Fibroblast of lung (primary cell): Measurements from ENCODE around the gene CEP97. TPM values are rescaled to one million over a fixed set of nuclear protein-coding genes. Genes with fewer than 3 reads are reported as not detected.

Experiments
- DNase-seq, 2 donors: peaks; one replicate each; pipeline versions ENCODE4 v3.0.0 to v3.0.0-alpha.2; 2010; ENCODE audit warnings: low read depth in 2 of 2
- H2AFZ ChIP-seq: 2 replicates; pipeline ENCODE4 v1.5.1; 2012; ENCODE audit warnings: low read length, control low read depth, inconsistent platforms
- H3K27ac ChIP-seq: 2 replicates; pipeline ENCODE4 v1.5.1; 2011; ENCODE audit warnings: low read length, control low read depth; ENCODE audit not compliant: insufficient read depth
- H3K27me3 ChIP-seq: 2 replicates; pipeline ENCODE4 v1.5.1; 2011; ENCODE audit warnings: mild to moderate bottlenecking, low read length; ENCODE audit not compliant: control insufficient read depth, insufficient read depth
- H3K36me3 ChIP-seq: 2 replicates; pipeline ENCODE4 v1.5.1; 2011; ENCODE audit warnings: low read length; ENCODE audit not compliant: control insufficient read depth, insufficient read depth
- H3K4me1 ChIP-seq: 2 replicates; pipeline ENCODE4 v1.5.1; 2011; ENCODE audit warnings: low read length; ENCODE audit not compliant: control insufficient read depth, insufficient read depth; ENCODE audit errors: extremely low read depth
- H3K4me2 ChIP-seq: 2 replicates; pipeline ENCODE4 v1.5.1; 2011; ENCODE audit warnings: low read length, control low read depth; ENCODE audit not compliant: insufficient read depth; ENCODE audit errors: extremely low read depth
- H3K4me3 ChIP-seq, 4 experiments: fragments of 200-600 bp in 1 of 4; sonication (generic) in 1 of 4; replicated peaks in 1 of 4; 2 replicates each; pipeline ENCODE4 v1.5.1; 2011 to 2016; ENCODE audit warnings: low read length in 4 of 4, low read depth in 3 of 4, mild to moderate bottlenecking in 3 of 4, control low read depth in 2 of 4, inconsistent platforms in 1 of 4, mixed read lengths in 1 of 4; ENCODE audit not compliant: insufficient read depth in 1 of 4; ENCODE audit errors: control extremely low read depth in 1 of 4
- H3K79me2 ChIP-seq: 2 replicates; pipeline ENCODE4 v1.5.1; 2012; ENCODE audit warnings: mild to moderate bottlenecking, low read length, inconsistent platforms; ENCODE audit not compliant: control insufficient read depth, insufficient read depth
- H3K9ac ChIP-seq: 2 replicates; pipeline ENCODE4 v1.5.1; 2011; ENCODE audit warnings: mild to moderate bottlenecking, low read length, control low read depth; ENCODE audit not compliant: insufficient read depth
- H3K9me3 ChIP-seq: 2 replicates; pipeline ENCODE4 v1.5.1; 2012; ENCODE audit warnings: low read depth, low read length; ENCODE audit not compliant: control insufficient read depth, insufficient read depth
- H4K20me1 ChIP-seq: 2 replicates; pipeline ENCODE4 v1.5.1; 2011; ENCODE audit warnings: low read length; ENCODE audit not compliant: control insufficient read depth, insufficient read depth; ENCODE audit errors: extremely low read depth
- EZH2 ChIP-seq: IDR thresholded peaks from 2 replicates; pipeline ENCODE4 v1.5.1; 2012; ENCODE audit warnings: low read length, control low read depth, mild to moderate bottlenecking; ENCODE audit errors: missing control alignments
- polyA plus RNA-seq, 2 donors: library from polyadenylated mRNA; depleted of rRNA in 1 of 2; stranded (reverse) in 1 of 2; unstranded in 1 of 2; fragments of >200 nt; gene quantifications; 2 replicates each; pipeline ENCODE4 v1.2.1, GENCODE V29; 2011 to 2012; ENCODE audit warnings: missing spikeins in 1 of 2
- total RNA-seq: library from RNA; depleted of rRNA; stranded (reverse); fragments of >200 nt; gene quantifications from 2 replicates; pipeline ENCODE4 v1.2.1, GENCODE V29; 2014
- TF ChIP-seq, protein P1 (sequence below), 2 donors: IDR thresholded peaks in 1 of 2; conservative IDR thresholded peaks in 1 of 2; 1 replicate in 1 of 2; 2 replicates in 1 of 2; pipeline ENCODE4 v1.5.1; 2011 to 2012; ENCODE audit warnings: low read length in 2 of 2, control low read depth in 1 of 2, inconsistent platforms in 1 of 2, low read depth in 1 of 2, mild to moderate bottlenecking in 1 of 2

The CEP97 gene
- total and polyA plus RNA-seq, 2 donors (not counting 1 experiment from before 2014, with no cell fraction given) = 2.0 to 10.1 TPM

DNA sequence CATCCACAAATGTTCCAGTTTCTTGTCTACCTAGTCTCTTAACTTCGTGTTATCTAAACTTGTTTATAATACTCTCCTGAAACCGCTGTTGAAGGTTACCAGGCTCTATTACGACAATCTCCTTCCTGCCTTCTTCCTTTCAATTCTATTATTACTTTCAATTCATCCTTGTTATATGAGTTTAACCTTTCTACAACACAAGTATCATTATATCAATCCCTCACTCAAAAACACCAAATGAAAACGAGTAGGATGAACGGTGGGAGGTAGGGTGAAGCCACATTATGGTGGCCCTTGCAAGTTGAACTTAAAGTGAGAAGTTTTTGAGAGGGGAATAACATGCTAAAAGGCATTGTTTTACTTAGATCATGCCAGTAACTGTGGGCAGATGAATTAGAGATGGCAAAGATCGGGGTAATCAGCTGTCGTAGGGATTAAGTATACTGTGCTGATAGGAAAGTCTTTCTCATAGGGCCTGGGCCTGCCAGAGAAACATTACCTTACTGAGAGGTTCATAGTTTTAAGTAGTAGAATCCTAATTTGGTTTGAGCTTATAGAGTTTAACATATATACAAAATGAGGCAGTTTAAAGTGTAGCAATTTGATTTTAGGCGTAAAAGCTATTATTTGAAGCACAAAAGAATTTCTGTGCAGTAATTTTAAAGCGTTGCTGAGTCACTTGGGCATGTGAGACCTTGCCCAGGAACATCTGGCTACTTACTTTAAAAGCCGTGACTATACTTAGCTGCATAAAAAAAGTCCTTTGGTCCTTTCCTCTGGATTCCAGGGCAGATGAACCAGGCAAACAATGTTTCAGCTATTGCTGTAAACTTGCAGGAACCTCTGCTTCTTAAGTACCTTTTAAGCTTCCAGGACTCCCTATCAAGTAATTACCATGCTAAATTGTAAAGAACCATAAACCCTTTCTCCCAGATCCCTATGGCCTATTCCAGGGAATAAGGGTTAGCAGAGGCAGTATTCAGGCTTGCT is 3.3 kb upstream of the CEP97 start:
- peak; percentile 24 to 29 for DNase-seq
- H3K36me3 ChIP-seq = no peaks in the 10 kb centered on the region
- H4K20me1 ChIP-seq = no peaks in the 10 kb centered on the region
- H3K9ac ChIP-seq = no peak overlapping the region
- H3K4me2 ChIP-seq = no peak overlapping the region
- peak overlapping the region; percentile 28 for H2AFZ ChIP-seq
- no peak overlapping the region for H3K27ac ChIP-seq
- H3K79me2 ChIP-seq = peaks cover 12% of the 10 kb centered on the region
- no peak overlapping the region for H3K4me3 ChIP-seq
- H3K27me3 ChIP-seq = no peaks in the 10 kb centered on the region
- H3K4me1 ChIP-seq = no peaks in the 10 kb centered on the region
- no peaks in the 10 kb centered on the region for H3K9me3 ChIP-seq
- TF ChIP-seq EZH2 = no peak
- TF ChIP-seq, protein P1, sequence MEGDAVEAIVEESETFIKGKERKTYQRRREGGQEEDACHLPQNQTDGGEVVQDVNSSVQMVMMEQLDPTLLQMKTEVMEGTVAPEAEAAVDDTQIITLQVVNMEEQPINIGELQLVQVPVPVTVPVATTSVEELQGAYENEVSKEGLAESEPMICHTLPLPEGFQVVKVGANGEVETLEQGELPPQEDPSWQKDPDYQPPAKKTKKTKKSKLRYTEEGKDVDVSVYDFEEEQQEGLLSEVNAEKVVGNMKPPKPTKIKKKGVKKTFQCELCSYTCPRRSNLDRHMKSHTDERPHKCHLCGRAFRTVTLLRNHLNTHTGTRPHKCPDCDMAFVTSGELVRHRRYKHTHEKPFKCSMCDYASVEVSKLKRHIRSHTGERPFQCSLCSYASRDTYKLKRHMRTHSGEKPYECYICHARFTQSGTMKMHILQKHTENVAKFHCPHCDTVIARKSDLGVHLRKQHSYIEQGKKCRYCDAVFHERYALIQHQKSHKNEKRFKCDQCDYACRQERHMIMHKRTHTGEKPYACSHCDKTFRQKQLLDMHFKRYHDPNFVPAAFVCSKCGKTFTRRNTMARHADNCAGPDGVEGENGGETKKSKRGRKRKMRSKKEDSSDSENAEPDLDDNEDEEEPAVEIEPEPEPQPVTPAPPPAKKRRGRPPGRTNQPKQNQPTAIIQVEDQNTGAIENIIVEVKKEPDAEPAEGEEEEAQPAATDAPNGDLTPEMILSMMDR (conservative IDR thresholded peaks at IDR 0.05 in 1 of 2, IDR thresholded peaks at IDR 0.05 in 1 of 2; ENCODE audit: low read depth in 1 of 2, low read length in 2 of 2) = no peak

DNA sequence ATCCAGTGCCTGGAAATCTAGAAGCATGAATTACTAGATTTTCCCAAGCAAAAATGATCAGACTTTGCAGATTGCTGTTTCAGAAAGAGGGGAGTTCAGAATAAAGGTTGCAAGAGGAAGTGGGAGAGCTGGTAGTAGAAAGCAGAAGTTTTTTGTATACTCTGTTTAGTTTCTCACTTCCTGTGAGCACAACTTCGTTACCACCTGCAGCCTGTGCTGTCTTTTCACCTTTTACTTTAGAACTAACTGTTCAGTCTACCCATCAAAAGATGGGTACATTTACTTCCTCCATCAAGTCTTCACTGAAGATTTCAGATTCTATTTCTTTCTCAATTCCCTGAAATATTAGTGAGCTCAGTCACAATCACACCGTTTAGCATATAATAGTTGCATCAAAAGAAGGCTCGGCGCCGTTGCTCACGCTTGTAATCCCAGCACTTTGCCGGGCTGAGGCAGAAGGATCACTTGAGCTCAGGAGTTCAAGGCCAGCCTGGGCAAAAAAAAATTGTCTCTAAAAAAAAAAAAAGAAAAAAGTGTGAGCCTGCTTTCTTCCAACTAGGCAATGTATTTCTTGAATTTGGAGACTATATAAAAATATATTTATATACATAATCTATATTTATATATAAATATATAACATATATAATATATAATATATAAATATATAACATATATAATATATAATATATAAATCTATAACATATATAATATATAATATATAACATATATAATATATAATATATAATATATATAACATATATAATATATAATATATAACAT is 1.8 kb upstream of the CEP97 start:
- H2AFZ ChIP-seq = no peak overlapping the region

More for the DNA sequence above, 1.8 kb upstream of the CEP97 start:
- TF ChIP-seq, protein P1 (conservative IDR thresholded peaks at IDR 0.05 in 1 of 2, IDR thresholded peaks at IDR 0.05 in 1 of 2; ENCODE audit: low read depth in 1 of 2, low read length in 2 of 2) = no peak
- no peak for TF ChIP-seq EZH2
- H3K9ac ChIP-seq = no peak overlapping the region
- no peak overlapping the region for H3K4me2 ChIP-seq
- DNase-seq = no peak
- no peaks in the 10 kb centered on the region for H3K36me3 ChIP-seq
- H3K27ac ChIP-seq = no peak overlapping the region
- H3K79me2 ChIP-seq = peaks cover 19% of the 10 kb centered on the region
- no peaks in the 10 kb centered on the region for H4K20me1 ChIP-seq
- H3K27me3 ChIP-seq = no peaks in the 10 kb centered on the region
- no peaks in the 10 kb centered on the region for H3K9me3 ChIP-seq
- H3K4me3 ChIP-seq = no peak overlapping the region
- H3K4me1 ChIP-seq = no peaks in the 10 kb centered on the region
